Endothelial cell of umbilical vein (primary cell): ENCODE results near the gene RAB3GAP2.

ENCODE experiments used
- EZH2 ChIP-seq: IDR thresholded peaks from 2 replicates; pipeline ENCODE4 v1.6.1; 2012; ENCODE audit warnings: borderline replicate concordance, low read depth, mild to moderate bottlenecking, moderate library complexity, low read length, inconsistent platforms; ENCODE audit not compliant: severe bottlenecking
- FOS ChIP-seq: IDR thresholded peaks from 2 replicates; pipeline ENCODE4 v1.6.1; 2011; ENCODE audit warnings: mild to moderate bottlenecking, low read length, moderate library complexity, borderline replicate concordance; ENCODE audit not compliant: insufficient read depth
- GATA2 ChIP-seq: IDR thresholded peaks from 2 replicates; pipeline ENCODE4 v1.7.0; 2011; ENCODE audit warnings: low read depth, mild to moderate bottlenecking, moderate library complexity, mixed read lengths, low read length; ENCODE audit not compliant: insufficient read length, insufficient read depth
- JUN ChIP-seq: IDR thresholded peaks from 2 replicates; pipeline ENCODE4 v1.6.1; 2011; ENCODE audit warnings: borderline replicate concordance, low read depth; ENCODE audit not compliant: insufficient read length, insufficient read depth
- MAX ChIP-seq: IDR thresholded peaks from 2 replicates; pipeline ENCODE4 v1.6.1; 2011; ENCODE audit not compliant: insufficient read depth, insufficient read length
- MYC ChIP-seq: IDR thresholded peaks from one replicate; pipeline ENCODE4 v1.6.1; 2011; ENCODE audit warnings: mild to moderate bottlenecking, low read depth, low read length
- POLR2A ChIP-seq: IDR thresholded peaks from 2 replicates; pipeline ENCODE4 v1.6.1; 2012; ENCODE audit warnings: low read depth, mild to moderate bottlenecking, control low read depth, low read length
- POLR2AphosphoS5 ChIP-seq: IDR thresholded peaks from 2 replicates; pipeline ENCODE4 v1.6.1; 2012; ENCODE audit warnings: low read depth, mild to moderate bottlenecking, control low read depth, low read length, moderate library complexity; ENCODE audit not compliant: insufficient read depth
- TF ChIP-seq, protein P1 (sequence below), 2 donors: IDR thresholded peaks; 1 replicate in 1 of 2; 2 replicates in 1 of 2; pipeline ENCODE4 v1.5.1; 2011; ENCODE audit warnings: low read length in 2 of 2, mild to moderate bottlenecking in 2 of 2, moderate library complexity in 2 of 2, control low read depth in 1 of 2, inconsistent platforms in 1 of 2, low read depth in 1 of 2; ENCODE audit not compliant: insufficient read depth in 1 of 2; ENCODE audit errors: extremely low read depth in 1 of 2

- TF ChIP-seq FOS (no peak), POLR2A (no peak), EZH2 (no peak), POLR2AphosphoS5 (no peak), MAX (no peak), JUN (no peak), MYC (no peak), GATA2 (no peak)
- TF ChIP-seq, protein P1, sequence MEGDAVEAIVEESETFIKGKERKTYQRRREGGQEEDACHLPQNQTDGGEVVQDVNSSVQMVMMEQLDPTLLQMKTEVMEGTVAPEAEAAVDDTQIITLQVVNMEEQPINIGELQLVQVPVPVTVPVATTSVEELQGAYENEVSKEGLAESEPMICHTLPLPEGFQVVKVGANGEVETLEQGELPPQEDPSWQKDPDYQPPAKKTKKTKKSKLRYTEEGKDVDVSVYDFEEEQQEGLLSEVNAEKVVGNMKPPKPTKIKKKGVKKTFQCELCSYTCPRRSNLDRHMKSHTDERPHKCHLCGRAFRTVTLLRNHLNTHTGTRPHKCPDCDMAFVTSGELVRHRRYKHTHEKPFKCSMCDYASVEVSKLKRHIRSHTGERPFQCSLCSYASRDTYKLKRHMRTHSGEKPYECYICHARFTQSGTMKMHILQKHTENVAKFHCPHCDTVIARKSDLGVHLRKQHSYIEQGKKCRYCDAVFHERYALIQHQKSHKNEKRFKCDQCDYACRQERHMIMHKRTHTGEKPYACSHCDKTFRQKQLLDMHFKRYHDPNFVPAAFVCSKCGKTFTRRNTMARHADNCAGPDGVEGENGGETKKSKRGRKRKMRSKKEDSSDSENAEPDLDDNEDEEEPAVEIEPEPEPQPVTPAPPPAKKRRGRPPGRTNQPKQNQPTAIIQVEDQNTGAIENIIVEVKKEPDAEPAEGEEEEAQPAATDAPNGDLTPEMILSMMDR (IDR thresholded peaks at IDR 0.05; ENCODE audit: extremely low read depth in 1 of 2, insufficient read depth in 1 of 2, low read depth in 1 of 2, low read length in 2 of 2), result no peak
Observed at GRCh38 chr1:220160027-220160426, 112.2 kb downstream of the RAB3GAP2 start.
